Cortex of kidney (tissue), 1 donor: ENCODE results near the gene CDC42SE2.
"Not testable (repeated sequence)": the region's sequence is repeated elsewhere in the genome, so short reads cannot be mapped to it uniquely, and the experiment has no call there.

Experiments used
- DNase-seq: peaks from one replicate; lab custom pipeline; 2025; lab: John Stamatoyannopoulos, UW

Gene CDC42SE2

DNA sequence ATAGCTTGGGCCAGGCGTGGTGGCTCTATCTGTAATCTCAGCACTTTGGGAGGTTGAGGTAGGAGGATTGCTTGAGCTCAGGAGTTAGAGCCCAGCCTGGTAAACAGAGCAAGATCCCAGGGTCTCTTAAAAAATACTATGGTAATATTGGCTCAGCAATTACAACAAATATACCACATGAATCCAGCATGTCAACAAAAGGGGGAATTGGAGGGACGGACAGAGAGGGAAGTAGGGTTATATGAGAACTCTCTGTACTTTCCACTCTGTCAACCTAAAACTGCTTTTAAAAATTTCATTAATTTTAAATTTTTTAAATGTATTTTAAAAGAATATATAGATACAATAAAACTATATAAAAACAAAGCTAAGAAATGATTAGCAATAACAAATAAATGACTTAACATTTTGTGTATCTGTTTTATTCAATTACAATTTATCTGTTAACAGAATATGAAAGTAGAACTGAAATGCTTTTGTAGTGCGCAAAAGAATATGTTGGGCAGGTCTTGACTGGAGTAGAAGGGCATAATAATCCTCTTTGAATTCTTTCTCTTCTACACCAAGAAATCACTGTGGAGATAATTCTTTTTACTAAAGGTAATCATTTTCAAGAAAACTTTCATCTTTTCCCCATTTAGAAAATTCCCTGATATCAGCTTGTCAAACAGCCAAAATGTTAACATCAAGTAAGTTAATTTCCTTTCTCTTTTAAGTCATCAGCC, 12.9 kb upstream of the CDC42SE2 start:
- no peak for DNase-seq

DNA sequence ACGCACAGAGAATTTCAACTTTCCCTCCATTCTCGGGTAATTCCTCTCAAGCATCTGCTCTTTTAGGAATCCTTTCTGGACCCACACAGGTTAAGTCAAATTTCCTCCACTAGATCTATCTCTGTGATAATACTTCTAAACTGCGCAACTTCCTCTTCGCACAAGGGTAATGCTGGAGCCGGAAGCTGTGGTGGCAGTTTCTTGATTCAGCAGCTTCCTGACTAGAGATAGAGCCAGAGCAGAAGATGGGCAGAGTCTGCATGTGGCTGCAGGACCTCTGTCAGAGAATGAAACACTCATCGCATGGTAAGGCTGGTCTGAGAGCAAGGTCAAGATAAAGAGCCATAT, 11.1 kb upstream of the CDC42SE2 start:
- no peak for DNase-seq

DNA sequence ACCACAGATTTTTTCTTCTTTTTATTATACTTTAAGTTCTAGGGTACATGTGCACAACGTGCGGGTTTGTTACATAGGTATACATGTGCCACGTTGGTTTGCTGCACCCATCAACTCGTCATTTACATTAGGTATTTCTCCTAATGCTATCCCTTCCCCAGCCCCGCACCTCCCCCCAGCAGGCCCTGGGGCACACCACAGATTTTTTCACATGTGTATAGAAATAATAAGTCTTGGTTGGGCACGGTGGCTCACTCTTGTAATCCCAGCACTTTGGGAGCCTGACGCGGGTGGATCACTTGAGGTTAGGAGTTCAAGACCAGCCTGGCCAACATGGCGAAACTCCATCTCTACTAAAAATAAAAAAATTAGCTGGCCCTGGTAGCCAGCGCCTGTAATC, 9.8 kb upstream of the CDC42SE2 start:
- not testable (repeated sequence) for DNase-seq

DNA sequence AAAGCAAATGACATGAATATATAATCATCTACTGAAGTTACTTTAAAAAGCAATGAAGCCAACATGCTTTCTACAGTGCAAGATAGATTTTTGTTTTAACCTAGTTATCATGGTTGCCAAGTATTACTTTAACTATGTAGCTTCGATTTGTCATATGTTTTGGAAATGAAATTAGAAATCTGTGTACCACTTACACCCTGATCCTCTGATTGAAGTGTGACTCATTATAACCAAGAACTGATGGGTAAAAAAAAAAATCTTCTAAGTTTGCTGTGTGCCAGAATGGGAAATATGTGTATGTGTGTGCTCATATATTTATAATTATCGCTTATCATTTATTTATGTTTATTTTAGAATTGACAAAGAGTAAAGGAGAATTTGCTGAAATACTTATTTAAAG, 9.1 kb upstream of the CDC42SE2 start:
- no peak for DNase-seq

DNA sequence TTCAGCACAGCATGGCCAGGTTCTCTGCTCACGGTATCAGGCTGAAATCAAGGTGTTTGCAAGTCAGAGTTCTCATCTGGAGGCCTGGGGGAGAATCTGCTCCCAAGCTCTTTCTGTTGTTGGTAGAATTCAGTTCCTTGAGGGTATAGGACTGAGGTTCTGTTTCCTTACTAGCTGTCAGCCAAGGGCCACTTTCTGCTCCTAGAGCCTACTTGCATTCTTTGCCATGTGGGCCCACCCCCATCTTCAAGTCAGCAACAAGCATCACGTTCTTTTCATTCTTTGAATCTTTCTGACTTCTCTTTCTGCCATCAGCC, 7.4 kb upstream of the CDC42SE2 start:
- DNase-seq: no peak

DNA sequence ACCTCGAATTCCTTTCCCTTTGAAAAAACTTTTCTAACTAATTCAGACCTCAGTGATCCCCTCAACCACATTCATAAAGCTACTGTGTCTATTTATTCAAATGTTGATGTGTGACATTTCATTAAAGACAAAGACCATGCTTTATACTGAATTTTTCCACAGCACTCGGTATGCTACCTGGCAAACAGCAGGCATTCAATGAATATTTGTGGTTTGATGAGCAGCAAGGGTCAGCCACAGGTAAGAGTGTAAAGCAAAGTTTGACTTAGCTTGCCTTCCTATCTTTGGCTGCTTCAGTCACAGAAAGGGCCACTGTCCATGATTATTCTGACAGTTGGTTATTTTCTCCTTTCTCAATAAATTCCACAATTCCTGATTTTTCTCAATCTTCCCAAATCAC, 5.1 kb upstream of the CDC42SE2 start:
- no peak for DNase-seq

DNA sequence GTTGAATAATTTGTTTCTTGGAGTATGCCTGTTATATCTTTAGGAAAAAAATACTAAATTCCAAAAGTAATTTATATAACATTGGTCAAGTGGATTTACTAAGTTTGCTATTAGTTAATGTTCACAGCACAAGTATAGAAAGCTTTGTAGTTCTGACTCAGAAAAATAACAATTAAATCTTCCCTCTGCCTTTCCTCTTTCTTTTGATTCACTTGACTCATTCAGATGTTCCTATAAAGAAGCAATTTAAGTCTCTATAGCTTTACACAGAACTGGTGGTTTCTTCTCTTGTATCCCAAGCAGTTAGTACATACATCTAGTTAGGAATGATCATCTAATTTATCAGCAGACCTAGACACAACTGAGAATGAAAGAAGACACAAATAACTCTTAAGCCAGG, 4.5 kb upstream of the CDC42SE2 start:
- DNase-seq: no peak

DNA sequence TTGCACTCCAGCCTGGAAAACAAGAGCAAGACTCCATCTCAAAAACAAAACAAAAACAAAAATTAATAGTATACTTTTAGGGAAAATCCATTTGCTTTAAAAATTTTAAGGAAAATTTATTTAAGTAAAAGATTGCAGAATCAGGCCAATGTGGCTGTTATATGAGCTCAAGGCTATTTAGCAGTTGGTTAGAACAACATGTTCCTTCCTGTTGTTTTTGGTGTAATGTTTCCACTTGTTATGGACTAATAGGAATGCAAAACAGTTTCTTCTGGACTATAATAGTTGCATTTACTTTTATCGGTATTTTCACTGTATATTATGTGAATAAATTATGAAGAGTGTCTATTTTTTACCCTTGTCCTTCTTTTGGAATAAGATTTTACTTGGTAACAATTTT, 3.0 kb upstream of the CDC42SE2 start:
- no peak for DNase-seq

DNA sequence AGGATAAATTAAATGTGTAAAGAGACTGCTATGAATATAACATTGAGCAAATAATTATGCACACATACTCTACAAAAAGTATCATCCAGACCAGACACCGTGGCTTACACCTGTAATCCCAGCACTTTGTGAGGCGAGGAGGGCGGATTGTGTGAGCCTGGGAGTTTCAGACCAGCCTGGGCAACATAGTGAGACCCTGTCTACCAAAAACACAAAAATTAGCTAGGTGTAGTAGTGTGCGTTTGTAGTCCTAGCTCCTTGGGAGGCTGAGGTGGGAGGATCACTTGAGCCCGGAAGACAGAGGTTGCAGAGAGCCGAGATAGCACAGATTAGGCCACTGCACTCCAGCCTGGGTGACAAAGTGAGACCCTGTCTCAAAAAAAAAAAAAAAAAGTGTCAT, 2.4 kb upstream of the CDC42SE2 start:
- DNase-seq: no peak

DNA sequence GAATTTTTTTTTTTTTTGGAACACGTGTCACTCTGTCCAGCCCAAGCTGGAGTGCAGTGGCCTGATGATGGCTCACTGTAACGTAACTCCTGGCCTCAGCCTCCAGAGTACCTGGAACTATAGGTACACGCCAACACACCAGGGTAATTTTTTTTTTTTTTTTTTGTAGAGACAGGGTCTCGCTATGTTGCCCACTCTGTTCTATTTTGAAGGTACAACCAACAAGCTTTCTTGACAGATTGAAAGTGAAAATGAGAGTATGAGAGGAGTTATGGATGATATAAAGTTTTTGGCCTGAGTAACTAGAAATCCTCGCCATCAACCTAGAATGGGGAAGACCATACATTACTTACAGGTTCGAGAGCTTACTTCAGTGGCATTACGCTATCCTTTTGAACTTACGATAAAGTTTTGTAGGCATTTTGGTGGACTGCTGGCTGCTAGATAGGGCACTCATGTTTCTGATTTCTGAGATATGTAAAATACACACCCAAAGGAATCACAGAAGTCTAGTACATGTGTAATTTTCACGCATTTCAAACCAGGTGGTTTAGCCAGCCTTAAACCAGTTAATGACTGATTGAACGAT, 806 bp upstream of the CDC42SE2 start:
- no peak for DNase-seq

DNA sequence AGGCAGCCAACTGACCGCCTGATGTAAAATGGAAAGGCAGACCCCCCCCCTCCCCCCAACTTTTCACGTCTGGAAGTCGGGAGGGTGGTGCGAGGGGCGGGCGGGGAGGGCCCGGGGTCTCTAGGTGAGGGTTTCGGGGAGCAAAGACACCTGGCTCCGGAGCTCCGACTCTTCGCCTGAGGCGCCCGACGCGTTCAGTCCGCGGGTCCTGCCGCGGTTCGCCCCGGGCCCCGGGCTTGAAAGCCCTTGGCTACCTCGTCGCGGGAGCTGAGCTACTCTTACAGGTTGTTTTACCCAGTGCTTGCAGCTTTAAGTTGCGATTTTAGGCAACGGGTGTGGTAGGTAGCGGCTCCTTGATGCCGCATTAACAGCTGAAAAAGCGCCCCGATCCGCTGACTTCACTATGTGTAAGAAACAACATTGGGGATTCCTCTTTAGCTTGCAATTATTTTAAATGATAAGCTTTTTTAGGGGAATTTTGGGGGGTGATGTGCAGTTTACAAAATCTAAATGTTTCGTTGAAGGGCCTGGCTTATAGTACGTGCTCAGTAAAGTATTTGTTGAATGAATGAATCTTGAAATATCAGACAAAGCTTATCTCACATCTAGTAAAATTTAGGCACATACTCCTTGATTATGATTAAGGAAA, 722 bp downstream of the CDC42SE2 start:
- DNase-seq: no peak

DNA sequence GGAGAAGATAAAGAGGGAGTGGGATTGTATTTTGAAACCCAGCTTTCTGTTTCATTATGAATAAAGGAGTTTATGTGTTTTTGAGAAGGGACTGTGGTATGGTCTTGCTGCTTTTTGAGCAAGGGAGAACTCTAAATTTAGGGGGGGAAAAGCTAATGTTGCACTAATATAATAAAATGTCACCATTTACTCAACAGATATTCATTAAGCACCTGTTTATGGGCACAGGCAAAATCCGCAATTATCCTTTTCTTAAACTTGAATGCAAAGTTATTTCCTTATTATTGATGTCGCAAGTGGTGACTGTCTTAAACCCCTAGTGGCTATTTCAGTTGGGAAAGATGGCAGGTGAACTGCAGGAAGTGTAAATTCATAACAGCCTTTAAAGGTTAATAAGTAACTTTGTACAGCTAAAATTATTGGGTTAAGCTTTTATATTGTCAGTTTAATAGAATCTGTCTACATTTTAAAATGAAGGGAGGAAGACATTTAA, 1.5 kb downstream of the CDC42SE2 start:
- no peak for DNase-seq

DNA sequence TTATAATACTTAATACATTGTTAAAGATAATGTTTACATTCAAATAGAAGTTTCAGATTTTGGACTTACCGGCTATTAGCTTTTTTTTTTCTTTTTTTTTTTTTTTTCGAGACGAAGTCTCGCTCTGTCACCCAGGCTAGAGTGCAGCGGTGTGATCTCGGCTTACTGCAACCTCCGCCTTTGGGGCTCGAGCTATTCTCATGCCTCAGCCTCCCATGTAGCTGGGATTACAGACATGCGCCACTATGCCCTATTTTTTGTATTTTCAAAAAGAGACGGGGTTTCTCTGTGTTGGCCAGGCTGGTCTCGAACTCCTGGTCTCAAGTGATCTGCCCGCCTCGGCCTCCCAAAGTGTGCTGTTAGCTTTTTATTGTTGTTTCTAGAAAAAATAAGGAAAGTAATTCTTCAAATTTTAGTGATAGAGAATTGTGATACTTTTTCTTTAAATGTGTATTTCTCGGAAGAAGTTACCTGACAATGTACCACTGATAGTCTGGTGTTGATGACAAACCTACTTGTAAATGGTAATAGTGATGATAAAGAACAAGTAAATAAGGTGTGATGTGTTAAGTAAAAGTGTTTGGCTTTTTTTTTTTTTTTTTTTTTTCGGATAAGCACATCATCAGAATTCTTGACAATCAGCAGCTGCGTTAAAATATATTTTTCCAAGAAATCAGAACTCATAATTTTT, 2.7 kb downstream of the CDC42SE2 start:
- DNase-seq: no peak

DNA sequence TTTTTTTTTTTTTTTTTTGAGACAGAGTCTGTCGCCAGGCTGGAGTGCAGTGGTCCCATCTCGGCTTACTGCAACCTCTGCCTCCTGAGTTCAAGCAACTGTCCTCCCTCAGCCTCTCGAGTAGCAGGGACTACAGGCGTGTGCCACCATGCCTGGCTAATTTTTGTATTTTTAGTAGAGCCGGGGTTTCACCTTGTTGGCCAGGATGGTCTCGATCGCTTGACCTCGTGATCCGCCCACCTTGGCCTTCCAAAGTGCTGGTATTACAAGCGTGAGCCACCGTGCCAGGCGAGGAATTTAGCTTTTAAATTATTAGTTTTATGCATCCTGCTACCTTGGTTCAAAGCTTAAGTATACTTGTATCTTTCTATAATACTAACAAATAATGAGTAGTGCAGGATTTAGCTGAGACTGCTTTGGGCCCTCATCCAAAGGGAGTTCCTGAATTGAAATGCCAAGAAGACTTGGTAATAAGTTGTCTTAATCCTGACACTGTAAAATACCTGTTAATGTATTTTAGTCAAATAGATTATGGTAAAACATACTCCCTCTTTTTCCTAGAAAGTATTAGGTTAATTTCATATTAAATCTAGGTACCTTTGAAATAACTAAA, 5.0 kb downstream of the CDC42SE2 start:
- DNase-seq: no peak

DNA sequence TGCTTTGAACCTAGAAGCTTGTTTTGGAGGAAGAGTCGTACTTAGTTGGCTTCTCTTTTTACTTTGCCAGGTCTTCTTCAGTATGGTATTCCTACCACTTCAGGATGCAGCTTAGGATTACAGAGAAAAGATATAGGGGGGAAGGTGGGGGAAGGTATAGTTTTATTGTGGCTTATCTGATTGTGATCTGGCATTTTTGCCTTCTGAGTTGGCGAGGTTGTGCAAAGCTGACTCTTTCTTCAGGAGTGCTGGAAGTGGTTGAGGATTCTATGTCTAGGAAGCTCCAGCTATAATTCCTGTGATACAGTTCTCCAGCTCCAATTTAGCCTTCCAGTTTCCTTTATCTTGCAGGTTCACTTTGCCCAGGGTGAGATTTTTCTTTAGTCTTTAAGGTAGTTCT, 7.0 kb downstream of the CDC42SE2 start:
- no peak for DNase-seq

DNA sequence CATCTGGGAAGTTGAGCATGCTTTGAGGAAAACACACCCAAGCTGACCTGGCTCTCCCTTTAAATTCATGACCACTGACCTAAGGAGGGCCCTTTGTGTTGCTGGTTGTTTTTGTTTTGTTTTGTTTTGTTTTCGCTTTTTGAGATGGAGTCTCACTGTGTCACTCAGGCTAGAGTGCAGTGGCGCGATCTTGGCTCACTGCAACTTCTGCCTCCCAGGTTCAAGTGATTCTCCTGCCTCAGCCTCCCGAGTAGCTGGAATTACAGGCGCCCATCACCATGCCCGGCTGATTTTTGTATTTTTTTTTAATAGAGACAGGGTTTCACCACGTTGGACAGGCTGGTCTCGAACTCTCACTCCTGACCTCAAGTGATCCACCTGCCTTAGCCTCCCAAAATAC, 8.0 kb downstream of the CDC42SE2 start:
- not testable (repeated sequence) for DNase-seq

DNA sequence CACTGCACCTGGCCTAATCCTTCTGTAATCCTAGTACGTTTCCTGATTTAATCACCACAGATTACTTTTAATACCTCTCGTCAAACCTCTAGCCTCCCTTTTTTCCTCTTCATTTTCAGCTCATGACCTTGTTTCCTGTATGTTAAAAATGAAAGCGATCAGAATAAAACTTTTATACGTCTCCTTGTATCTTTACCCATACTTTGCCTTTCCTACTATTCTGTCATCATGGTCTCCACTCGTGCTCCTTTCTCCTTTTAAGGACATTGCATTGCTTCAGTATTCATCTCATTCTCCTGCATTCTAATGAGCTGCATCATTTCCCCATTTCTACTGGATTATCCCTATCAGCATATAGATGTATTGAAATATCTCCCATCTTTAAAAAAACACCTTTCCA, 8.5 kb downstream of the CDC42SE2 start:
- DNase-seq: no peak

DNA sequence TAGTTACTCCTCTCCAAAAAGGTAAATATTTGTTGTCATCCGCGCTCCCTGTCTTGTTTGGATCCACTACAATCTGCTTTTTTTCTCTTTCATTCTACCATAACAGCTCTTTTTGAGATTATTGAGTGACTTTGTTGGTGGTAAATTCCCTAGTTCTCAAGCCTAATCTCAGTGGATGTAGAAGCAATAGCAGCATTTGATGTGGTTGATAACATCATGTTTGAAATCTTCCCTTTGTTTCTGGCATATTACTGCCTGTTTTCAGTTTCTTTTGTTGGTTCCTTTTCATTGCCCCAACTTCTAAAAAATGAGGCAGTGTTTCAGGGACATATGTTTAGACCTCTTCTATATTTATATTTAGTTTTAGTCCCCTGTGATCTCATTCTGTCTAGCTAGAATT, 8.9 kb downstream of the CDC42SE2 start:
- DNase-seq: no peak

DNA sequence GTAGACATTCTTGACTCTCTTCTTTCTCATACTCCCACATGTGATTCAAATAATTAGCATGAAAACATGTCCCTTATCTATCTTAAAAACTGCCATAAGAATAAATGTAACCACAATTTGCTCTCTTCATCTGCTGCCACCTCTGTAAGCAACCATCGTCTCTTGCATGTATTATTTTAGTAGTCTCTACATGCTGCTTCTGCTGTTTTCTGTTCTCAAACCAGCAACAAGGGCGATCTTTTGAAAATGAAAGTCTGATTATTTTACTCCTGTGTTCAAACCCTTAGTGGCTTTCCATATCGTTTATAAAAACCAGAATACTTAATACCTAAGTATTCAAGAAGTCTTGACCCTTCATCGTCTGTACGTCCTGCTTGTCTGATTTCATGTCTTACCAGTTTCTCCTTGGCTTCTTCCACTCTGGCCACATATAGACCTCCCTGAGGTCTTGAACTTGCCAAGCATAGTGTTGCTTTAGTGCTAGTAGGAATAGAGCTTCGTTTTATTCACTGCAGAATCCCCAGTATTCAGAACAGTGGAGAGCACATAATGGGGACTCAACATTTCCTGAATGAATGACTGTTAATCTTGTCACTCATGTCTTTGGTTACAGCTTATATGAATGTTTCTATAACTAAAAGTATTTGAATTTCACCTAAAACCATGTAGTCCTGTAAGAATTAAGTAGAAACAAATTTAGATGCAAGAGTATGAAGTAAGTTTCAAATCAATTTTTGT, 10.6 kb downstream of the CDC42SE2 start:
- no peak for DNase-seq

DNA sequence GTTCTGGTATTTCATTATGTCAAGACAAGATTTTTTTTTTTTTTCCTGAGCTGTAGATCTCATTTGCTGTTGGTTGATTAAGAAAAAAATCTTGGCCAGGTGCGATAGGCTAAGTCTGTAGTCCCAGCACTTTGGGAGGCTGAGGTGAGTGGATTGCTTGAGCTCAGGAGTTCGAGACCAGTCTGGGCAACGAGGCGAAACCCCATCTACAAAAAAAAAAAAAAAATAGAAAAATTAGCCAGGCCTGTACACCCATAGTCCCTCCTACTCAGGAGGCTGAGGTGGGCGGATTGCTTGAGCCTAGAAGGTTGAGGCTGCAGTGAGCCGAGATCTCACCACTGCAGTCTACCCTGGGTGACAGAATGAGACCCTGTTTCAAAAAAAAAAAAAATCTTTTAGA, 12.2 kb downstream of the CDC42SE2 start:
- DNase-seq: no peak

DNA sequence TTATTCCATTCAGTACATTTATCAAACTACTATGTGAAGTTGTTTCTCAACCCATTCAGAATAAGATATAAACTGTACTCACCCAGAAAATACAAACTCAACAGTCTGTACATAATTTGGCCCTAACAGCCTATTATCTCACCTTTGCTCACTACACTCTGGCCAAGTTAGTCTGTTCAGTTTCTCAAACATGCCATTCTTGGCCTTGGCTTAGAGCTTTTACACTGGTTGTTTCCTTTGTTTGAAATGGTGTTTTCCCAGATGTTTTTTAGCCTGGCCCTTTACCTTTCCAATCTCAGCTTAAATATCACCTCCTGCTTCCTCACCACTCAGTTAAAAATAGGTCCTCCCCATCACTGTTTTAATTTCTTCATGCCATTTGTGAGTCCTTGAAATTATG, 13.6 kb downstream of the CDC42SE2 start:
- no peak for DNase-seq
